GM12878 (cell line): ENCODE results near the gene ATF7IP. TPM values are rescaled to one million over a fixed set of nuclear protein-coding genes. Genes with fewer than 3 reads are reported as not detected.
A peak's percentile ranks its signal among the peaks of the same experiment; 100 is the strongest.

Experiments
- ATAC-seq: fragments of 200-7000 bp; cut with Tn5 transposase; 3 replicates; pipeline ENCODE4 v1.9.1; 2020; ENCODE audit warnings: mild to moderate bottlenecking, moderate library complexity
- BruUV-seq: library from RNA; stranded (reverse); fragments of 400-500 nt; replicated peaks from 2 replicates; lab custom pipeline; 2021; lab: Mats Ljungman, UMichigan
- CTCF ChIA-PET: fragments of 300-600 bp; sonication (Branson Sonifier 250); formaldehyde crosslinking; extraction: SDS; loops from one replicate; lab custom pipeline; 2021; ENCODE audit warnings: inconsistent platforms; lab: Yijun Ruan, JAX
- POLR2A ChIA-PET: fragments of 350-600 bp; formaldehyde crosslinking; extraction: SDS; loops from one replicate; lab custom pipeline; 2021; ENCODE audit warnings: inconsistent platforms; lab: Charles Lee
- RAD21 ChIA-PET: fragments of 300-600 bp; sonication (Branson Sonifier 250); formaldehyde crosslinking; loops from one replicate; lab custom pipeline; 2023; ENCODE audit warnings: antibody characterized with exemption; ENCODE audit not compliant: unreplicated experiment; lab: Charles Lee
- SMC1A ChIA-PET: fragments of 300-600 bp; sonication (Branson Sonifier 250); formaldehyde crosslinking; loops from one replicate; lab custom pipeline; 2023; ENCODE audit not compliant: unreplicated experiment, uncharacterized antibody; lab: Charles Lee
- DNase-seq: peaks from one replicate; pipeline ENCODE4 v3.0.0-alpha.2; 2011; ENCODE audit warnings: low read depth, low spot score
- FAIRE-seq: peaks from 3 replicates; lab custom pipeline; 2011; peaks lifted over from hg19 to GRCh38; lab: Jason Lieb, UNC
- H2AFZ ChIP-seq: 2 replicates; pipeline ENCODE4 v1.6.0; 2011; ENCODE audit warnings: low read depth, low read length, control low read depth; ENCODE audit not compliant: control insufficient read depth
- H3K27ac ChIP-seq: 2 replicates; pipeline ENCODE4 v1.5.1; 2011; ENCODE audit warnings: control low read depth; ENCODE audit not compliant: control insufficient read depth, insufficient read depth
- H3K27me3 ChIP-seq, 2 experiments: replicated peaks in 1 of 2; 2 replicates each; pipeline versions ENCODE4 v1.6.0 to v1.6.1; 2011; ENCODE audit warnings: low read length in 1 of 2; ENCODE audit not compliant: control insufficient read depth in 2 of 2, insufficient read depth in 2 of 2
- H3K36me3 ChIP-seq, 2 experiments: 2 replicates each; pipeline ENCODE4 v1.5.1; 2011; ENCODE audit warnings: low read length in 1 of 2; ENCODE audit not compliant: control insufficient read depth in 2 of 2, insufficient read depth in 2 of 2
- H3K4me1 ChIP-seq: 2 replicates; pipeline ENCODE4 v1.6.1; 2011; ENCODE audit warnings: mild to moderate bottlenecking, low read length, moderate library complexity, mixed read lengths; ENCODE audit not compliant: control insufficient read depth, insufficient read depth
- H3K4me2 ChIP-seq: 2 replicates; pipeline ENCODE4 v1.6.0; 2011; ENCODE audit warnings: control low read depth; ENCODE audit not compliant: control insufficient read depth, insufficient read depth
- H3K4me3 ChIP-seq: fragments of 200-600 bp; sonication (generic); 2 replicates; pipeline ENCODE4 v1.5.1; 2016
- H3K79me2 ChIP-seq: 2 replicates; pipeline ENCODE4 v1.6.0; 2011; ENCODE audit warnings: low read length; ENCODE audit not compliant: control insufficient read depth, insufficient read depth
- H3K9ac ChIP-seq: 2 replicates; pipeline ENCODE4 v1.8.0; 2011; ENCODE audit warnings: low read length, control low read depth, mixed read lengths; ENCODE audit not compliant: control insufficient read depth, insufficient read depth
- H3K9me3 ChIP-seq: replicated peaks from 3 replicates; pipeline ENCODE4 v1.5.1; 2011; ENCODE audit warnings: mild to moderate bottlenecking, low read length; ENCODE audit not compliant: control insufficient read depth, insufficient read depth
- H4K20me1 ChIP-seq: 2 replicates; pipeline ENCODE4 v1.6.0; 2011; ENCODE audit not compliant: control insufficient read depth, insufficient read depth
- CBFB ChIP-seq: IDR thresholded peaks from 2 replicates; pipeline ENCODE4 v1.6.1; 2016; ENCODE audit warnings: antibody characterized with exemption, low read depth
- CHD1 ChIP-seq: IDR thresholded peaks from 2 replicates; pipeline ENCODE4 v1.6.1; 2012; ENCODE audit warnings: low read depth, low read length, improper control_type of control experiment
- CREB1 ChIP-seq: IDR thresholded peaks from 2 replicates; pipeline ENCODE4 v1.6.1; 2012; ENCODE audit warnings: low read depth, mild to moderate bottlenecking, inconsistent platforms
- JUNB ChIP-seq: IDR thresholded peaks from 2 replicates; pipeline ENCODE4 v1.6.1; 2016; ENCODE audit warnings: antibody characterized with exemption, mild to moderate bottlenecking
- KAT2A ChIP-seq: conservative IDR thresholded peaks from 2 replicates; pipeline ENCODE4 v1.6.1; 2011; ENCODE audit warnings: low read depth, low read length; ENCODE audit not compliant: control insufficient read depth
- KDM1A ChIP-seq: fragments of 200-600 bp; sonication (generic); IDR thresholded peaks from 2 replicates; pipeline ENCODE4 v1.6.1; 2016; ENCODE audit warnings: borderline replicate concordance
- NFYB ChIP-seq: IDR thresholded peaks from 2 replicates; pipeline ENCODE4 v1.6.1; 2011; ENCODE audit warnings: low read depth, mild to moderate bottlenecking, low read length, improper control_type of control experiment, moderate library complexity; ENCODE audit not compliant: insufficient read depth
- NR2F1 ChIP-seq: fragments of 450-650 bp; conservative IDR thresholded peaks from 2 replicates; pipeline ENCODE4 v1.6.1; 2017; ENCODE audit warnings: mild to moderate bottlenecking
- PAX5 ChIP-seq: IDR thresholded peaks from 2 replicates; pipeline ENCODE4 v1.6.1; 2011; ENCODE audit warnings: low read depth, low read length, borderline replicate concordance
- POU2F2 ChIP-seq: IDR thresholded peaks from 3 replicates; pipeline ENCODE4 v1.6.1; 2011; ENCODE audit warnings: low read depth, mild to moderate bottlenecking, low read length, borderline replicate concordance
- RAD21 ChIP-seq: IDR thresholded peaks from 2 replicates; pipeline ENCODE4 v1.6.1; 2011; ENCODE audit warnings: mild to moderate bottlenecking, low read depth, low read length, moderate library complexity; ENCODE audit not compliant: insufficient read depth
- RELA ChIP-seq: fragments of 450-650 bp; IDR thresholded peaks from 2 replicates; pipeline ENCODE4 v1.8.0; 2014; ENCODE audit warnings: borderline replicate concordance; ENCODE audit not compliant: partially characterized antibody
- SP1 ChIP-seq: IDR thresholded peaks from one replicate; pipeline ENCODE4 v1.6.1; 2011; ENCODE audit warnings: low read depth, low read length
- TCF3 ChIP-seq: IDR thresholded peaks from 2 replicates; pipeline ENCODE4 v1.6.1; 2012; ENCODE audit warnings: low read depth, mild to moderate bottlenecking, low read length, borderline replicate concordance; ENCODE audit not compliant: insufficient read depth
- ZNF217 ChIP-seq: fragments of 450-650 bp; IDR thresholded peaks from 2 replicates; pipeline ENCODE4 v1.6.1; 2017; ENCODE audit warnings: antibody characterized with exemption, mild to moderate bottlenecking
- ZSCAN29 ChIP-seq: fragments of 450-650 bp; IDR thresholded peaks from 2 replicates; pipeline ENCODE4 v1.6.1; 2017; ENCODE audit warnings: mild to moderate bottlenecking, moderate library complexity
- WGBS: methylation state at CpG from one replicate; pipeline ENCODE4 v1.1.6; 2016; ENCODE audit warnings: low lambda C conversion rate; ENCODE audit not compliant: insufficient replicate concordance, insufficient coverage; ENCODE audit errors: missing lambda C conversion rate; 5-methylcytosine and 5-hydroxymethylcytosine counted together
- in situ Hi-C: fragments of 300-500 bp; cut with MboI; formaldehyde crosslinking; loops from 9 replicates; pipeline ENCODE4 v1.14.3; 2018; ENCODE audit warnings: mixed read lengths
- intact Hi-C: fragments of 100-400 bp; cut with micrococcal nuclease; formaldehyde crosslinking; loops from one replicate; pipeline ENCODE4 v1.14.2; 2022; ENCODE audit not compliant: unreplicated experiment
- polyA plus RNA-seq, 11 experiments: library from polyadenylated mRNA; depleted of rRNA in 4 of 11; unstranded in 6 of 11; stranded (reverse) in 5 of 11; fragments of >200 nt; fragmentation: Nextera tagmentation in 4 of 11; fragmentation: Illumina TruSeq in 1 of 11; extraction: Ambion mirVana in 4 of 11; extraction: Trizol in 1 of 11; gene quantifications; 1 replicate in 1 of 11; 2 replicates in 10 of 11; pipeline versions ENCODE4 v1.2.1 to v1.2.3, GENCODE V29; 2011 to 2016; ENCODE audit warnings: inconsistent platforms in 2 of 11, missing spikeins in 2 of 11, low read depth in 1 of 11
- total RNA-seq, 4 experiments: library from RNA; depleted of rRNA in 3 of 4; stranded (reverse); fragments of >200 nt in 3 of 4; fragmentation: Illumina TruSeq in 1 of 4; extraction: Trizol in 1 of 4; gene quantifications; 2 replicates each; pipeline versions ENCODE4 v1.2.1 to v1.2.3, GENCODE V29; 2013 to 2021
- TF ChIP-seq, protein P1 (sequence below): IDR thresholded peaks from 2 replicates; pipeline ENCODE4 v1.6.1; 2012; ENCODE audit warnings: improper control_type of control experiment, low read depth, low read length; ENCODE audit not compliant: insufficient replicate concordance

The ATF7IP gene
- total and polyA plus RNA-seq, 10 of the 15 experiments (the other 5 are each of a cell fraction or from before 2014, with no cell fraction given): 6.2 to 66.6 (median 29.3) TPM

DNA sequence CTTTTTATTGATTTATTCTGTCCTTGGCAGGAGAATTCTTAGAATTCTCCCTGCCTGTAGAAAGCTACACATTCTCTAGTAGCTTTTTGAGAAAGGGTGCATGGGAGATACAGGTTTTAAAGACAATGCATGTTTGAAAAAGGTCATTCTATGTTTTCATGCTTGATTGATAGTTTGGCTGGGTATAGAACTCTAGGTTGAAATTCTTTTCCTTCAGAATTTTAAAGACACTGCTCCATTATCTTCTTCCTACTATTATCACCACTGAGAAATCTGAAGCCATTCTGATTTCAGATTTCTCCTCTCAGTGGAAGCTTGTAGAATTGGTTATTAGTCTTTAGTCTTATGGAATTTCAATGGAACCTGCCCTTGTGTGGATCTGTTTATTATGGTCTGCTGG lies 14.0 kb downstream of the ATF7IP start (continued):
- TF ChIP-seq, protein P1, sequence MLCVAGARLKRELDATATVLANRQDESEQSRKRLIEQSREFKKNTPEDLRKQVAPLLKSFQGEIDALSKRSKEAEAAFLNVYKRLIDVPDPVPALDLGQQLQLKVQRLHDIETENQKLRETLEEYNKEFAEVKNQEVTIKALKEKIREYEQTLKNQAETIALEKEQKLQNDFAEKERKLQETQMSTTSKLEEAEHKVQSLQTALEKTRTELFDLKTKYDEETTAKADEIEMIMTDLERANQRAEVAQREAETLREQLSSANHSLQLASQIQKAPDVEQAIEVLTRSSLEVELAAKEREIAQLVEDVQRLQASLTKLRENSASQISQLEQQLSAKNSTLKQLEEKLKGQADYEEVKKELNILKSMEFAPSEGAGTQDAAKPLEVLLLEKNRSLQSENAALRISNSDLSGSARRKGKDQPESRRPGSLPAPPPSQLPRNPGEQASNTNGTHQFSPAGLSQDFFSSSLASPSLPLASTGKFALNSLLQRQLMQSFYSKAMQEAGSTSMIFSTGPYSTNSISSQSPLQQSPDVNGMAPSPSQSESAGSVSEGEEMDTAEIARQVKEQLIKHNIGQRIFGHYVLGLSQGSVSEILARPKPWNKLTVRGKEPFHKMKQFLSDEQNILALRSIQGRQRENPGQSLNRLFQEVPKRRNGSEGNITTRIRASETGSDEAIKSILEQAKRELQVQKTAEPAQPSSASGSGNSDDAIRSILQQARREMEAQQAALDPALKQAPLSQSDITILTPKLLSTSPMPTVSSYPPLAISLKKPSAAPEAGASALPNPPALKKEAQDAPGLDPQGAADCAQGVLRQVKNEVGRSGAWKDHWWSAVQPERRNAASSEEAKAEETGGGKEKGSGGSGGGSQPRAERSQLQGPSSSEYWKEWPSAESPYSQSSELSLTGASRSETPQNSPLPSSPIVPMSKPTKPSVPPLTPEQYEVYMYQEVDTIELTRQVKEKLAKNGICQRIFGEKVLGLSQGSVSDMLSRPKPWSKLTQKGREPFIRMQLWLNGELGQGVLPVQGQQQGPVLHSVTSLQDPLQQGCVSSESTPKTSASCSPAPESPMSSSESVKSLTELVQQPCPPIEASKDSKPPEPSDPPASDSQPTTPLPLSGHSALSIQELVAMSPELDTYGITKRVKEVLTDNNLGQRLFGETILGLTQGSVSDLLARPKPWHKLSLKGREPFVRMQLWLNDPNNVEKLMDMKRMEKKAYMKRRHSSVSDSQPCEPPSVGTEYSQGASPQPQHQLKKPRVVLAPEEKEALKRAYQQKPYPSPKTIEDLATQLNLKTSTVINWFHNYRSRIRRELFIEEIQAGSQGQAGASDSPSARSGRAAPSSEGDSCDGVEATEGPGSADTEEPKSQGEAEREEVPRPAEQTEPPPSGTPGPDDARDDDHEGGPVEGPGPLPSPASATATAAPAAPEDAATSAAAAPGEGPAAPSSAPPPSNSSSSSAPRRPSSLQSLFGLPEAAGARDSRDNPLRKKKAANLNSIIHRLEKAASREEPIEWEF: no peak
- no peak for TF ChIP-seq KAT2A
- TF ChIP-seq POU2F2: no peak
- TF ChIP-seq NR2F1: no peak

DNA sequence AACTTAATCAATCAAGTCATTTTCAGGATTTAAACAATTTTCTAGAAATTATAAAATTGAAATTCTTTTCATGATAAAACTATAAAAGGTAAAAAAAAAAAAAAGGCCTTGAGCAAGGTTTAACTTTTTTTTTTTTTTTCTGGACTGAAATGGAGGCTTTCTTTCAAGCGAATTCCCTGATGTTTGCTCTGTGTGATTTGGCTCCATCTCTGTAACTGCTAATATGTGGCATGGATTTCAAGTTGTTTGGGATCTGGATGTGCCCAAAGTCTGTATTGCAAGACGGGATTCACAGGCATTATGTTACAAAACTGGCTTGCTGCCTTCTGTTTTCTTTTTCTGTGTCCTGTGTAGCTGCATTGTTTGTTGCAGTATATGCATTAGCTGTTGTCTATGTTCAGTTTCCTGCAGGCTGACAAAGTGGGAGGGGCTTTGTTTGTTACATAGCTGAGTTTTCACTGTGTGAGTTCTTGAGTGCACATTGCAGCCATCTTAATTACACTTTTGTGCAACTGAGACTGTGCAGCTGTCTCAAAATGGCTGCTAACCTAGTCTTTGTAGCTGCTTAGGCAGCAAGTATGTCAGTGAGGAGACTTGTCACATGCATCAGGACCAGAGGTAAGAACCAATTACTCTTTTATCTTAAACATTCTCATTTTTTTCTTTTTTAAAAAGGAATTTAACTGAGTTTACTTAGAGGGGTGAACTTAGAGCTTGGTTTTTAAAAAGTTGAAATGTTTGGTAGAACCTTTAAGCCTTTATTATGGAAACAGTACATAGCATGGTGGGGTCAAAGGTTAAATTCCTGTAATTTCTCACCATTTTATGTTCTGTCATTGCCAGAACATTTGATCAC lies 19.5 kb downstream of the ATF7IP start:
- Histone ChIP-seq H3K27me3 (no peaks in the 10 kb centered on the region), H3K4me1 (peaks cover 5% of the 10 kb centered on the region), H3K4me3 (peak overlapping the region; percentile 18; the same call in 1 of the 2 replicates), H3K79me2 (peaks cover 70% of the 10 kb centered on the region), H3K4me2 (peak overlapping the region; percentile 90), H3K36me3 (peaks cover 0 to 5% of the 10 kb centered on the region in 2 experiments; a peak in 3 of 4 replicates), H3K9ac (peak overlapping the region; percentile 20), H4K20me1 (no peaks in the 10 kb centered on the region), H2AFZ (peak overlapping the region; percentile 84), H3K27ac (peak overlapping the region; percentile 63), H3K9me3 (peaks cover 28% of the 10 kb centered on the region)
- ChIA-PET RAD21 (interaction anchor here (0.7 to 7.2 kb wide), 13 partner anchors 9 to 386 kb away, joined by 3 to 100 read pairs (median 6); partner anchors contain the start of gene ATF7IP), POLR2A (interaction anchor here (0.6 to 5.8 kb wide), 9 partner anchors 10 to 384 kb away, joined by 3 to 66 read pairs (median 7); partner anchors contain the start of gene ATF7IP), SMC1A (interaction anchor here (0.7 to 9.1 kb wide), 13 partner anchors 9 to 387 kb away, joined by 3 to 170 read pairs (median 8); partner anchors contain the start of gene ATF7IP), CTCF (interaction anchor here (1.1 to 6.1 kb wide), 10 partner anchors 9 to 229 kb away, joined by 3 to 57 read pairs (median 8); partner anchors contain the start of gene ATF7IP)
- WGBS: 20% methylated on average over 2 of the region's 2 CpGs
- BruUV-seq: TSS peak; percentile 59
- ATAC-seq (peak; percentile 90), FAIRE-seq (peak; percentile 97), DNase-seq (peak; percentile 92)
- in situ Hi-C loops (loop anchor here (25.0 kb wide), 1 partner anchor 577 kb away; the partner anchor contains the start of genes ARHGDIB and PDE6H), intact Hi-C loops (loop anchor here (1.0 to 5.0 kb wide), 4 partner anchors 9 to 572 kb away; no protein-coding TSS in a partner anchor)
- TF ChIP-seq NFYB (no peak), ZSCAN29 (no peak), KDM1A (no peak), TCF3 (no peak), CREB1 (0 out of 2 replicates have a peak, but pooled peaks have one; percentile 15), SP1 (peak; percentile 83), RAD21 (no peak), CHD1 (no peak), ZNF217 (0 out of 2 replicates have a peak, but pooled peaks have one; percentile 35), PAX5 (no peak), RELA (peak; percentile 33), JUNB (no peak), CBFB (no peak)
